NB4 (cell line): ENCODE results near the gene BAHCC1.

Experiments
- DNase-seq: peaks from one replicate; pipeline ENCODE4 v3.0.0; 2010; ENCODE audit warnings: low read depth
- H3K4me3 ChIP-seq: one replicate; pipeline ENCODE4 v1.5.1; 2011; ENCODE audit warnings: mild to moderate bottlenecking, low read depth, low read length, moderate library complexity
- MYC ChIP-seq: IDR thresholded peaks from 2 replicates; pipeline ENCODE4 v1.6.1; 2011; ENCODE audit warnings: low read depth, low read length
- POLR2A ChIP-seq: IDR thresholded peaks from 2 replicates; pipeline ENCODE4 v1.6.1; 2011; ENCODE audit warnings: mild to moderate bottlenecking; ENCODE audit not compliant: insufficient read length; ENCODE audit errors: extremely low read depth
- TF ChIP-seq, protein P1 (sequence below): IDR thresholded peaks from one replicate; pipeline ENCODE4 v1.5.1; 2012; ENCODE audit warnings: low read depth, low read length
- TF ChIP-seq, protein P2 (sequence below): IDR thresholded peaks from 2 replicates; pipeline ENCODE4 v1.6.1; 2011; ENCODE audit warnings: low read depth, low read length

Gene BAHCC1

DNA sequence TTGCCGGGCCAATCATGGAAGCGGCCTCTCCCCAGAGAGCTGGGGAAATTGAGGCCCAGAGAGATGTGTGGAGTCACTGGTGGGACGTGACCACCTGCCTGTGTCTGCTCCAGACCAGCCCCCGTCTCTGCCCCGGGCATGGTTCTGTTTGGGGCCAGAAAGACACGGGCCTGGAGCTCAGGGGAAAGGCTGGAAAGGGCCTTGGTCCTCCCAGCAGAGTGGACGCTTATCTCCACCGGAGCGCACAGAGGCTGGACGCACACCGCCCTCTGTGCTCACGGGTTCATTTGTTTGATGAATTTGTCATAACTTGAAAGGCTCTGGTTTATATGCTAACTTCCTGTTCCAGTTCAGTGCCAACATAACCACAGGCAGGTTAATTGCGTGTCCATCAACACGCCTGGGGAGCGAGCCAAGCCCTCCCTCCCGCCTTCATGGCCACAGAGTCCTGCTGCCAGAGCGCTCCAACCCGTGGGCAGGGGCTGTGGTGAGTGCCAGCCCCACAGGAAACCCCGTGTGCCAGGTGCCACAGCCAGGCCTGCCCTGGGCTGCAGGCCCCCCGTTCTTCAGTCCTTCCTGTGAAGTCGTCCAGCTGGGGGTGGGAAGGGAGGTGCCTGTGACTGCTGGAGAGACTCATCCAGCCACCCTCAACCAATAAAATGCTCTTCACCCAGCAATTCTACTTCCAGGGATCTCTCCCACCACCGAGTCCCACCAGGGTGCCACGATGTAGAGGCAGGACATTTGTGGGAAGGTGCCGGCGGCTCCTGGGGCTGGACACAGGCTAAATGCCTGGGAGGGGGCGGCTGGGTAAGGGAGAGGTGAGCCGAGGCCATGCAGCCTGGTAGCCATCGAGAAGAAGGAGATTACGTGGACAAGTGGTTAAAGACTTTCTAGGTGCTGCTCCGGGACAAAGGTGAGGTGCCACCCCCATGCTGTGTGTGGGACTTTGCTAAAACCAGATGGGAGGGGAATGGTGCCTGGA, 29.4 kb upstream of the BAHCC1 start:
- H3K4me3 ChIP-seq = no peak overlapping the region
- peak; percentile 16; the same call in 1 of the 2 replicates for TF ChIP-seq MYC
- no peak for TF ChIP-seq POLR2A
- TF ChIP-seq, protein P1, sequence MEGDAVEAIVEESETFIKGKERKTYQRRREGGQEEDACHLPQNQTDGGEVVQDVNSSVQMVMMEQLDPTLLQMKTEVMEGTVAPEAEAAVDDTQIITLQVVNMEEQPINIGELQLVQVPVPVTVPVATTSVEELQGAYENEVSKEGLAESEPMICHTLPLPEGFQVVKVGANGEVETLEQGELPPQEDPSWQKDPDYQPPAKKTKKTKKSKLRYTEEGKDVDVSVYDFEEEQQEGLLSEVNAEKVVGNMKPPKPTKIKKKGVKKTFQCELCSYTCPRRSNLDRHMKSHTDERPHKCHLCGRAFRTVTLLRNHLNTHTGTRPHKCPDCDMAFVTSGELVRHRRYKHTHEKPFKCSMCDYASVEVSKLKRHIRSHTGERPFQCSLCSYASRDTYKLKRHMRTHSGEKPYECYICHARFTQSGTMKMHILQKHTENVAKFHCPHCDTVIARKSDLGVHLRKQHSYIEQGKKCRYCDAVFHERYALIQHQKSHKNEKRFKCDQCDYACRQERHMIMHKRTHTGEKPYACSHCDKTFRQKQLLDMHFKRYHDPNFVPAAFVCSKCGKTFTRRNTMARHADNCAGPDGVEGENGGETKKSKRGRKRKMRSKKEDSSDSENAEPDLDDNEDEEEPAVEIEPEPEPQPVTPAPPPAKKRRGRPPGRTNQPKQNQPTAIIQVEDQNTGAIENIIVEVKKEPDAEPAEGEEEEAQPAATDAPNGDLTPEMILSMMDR = no peak
- TF ChIP-seq, protein P2, sequence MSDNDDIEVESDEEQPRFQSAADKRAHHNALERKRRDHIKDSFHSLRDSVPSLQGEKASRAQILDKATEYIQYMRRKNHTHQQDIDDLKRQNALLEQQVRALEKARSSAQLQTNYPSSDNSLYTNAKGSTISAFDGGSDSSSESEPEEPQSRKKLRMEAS = peak; percentile 41; the same call in 1 of the 2 replicates
- DNase-seq = peak; percentile 73

DNA sequence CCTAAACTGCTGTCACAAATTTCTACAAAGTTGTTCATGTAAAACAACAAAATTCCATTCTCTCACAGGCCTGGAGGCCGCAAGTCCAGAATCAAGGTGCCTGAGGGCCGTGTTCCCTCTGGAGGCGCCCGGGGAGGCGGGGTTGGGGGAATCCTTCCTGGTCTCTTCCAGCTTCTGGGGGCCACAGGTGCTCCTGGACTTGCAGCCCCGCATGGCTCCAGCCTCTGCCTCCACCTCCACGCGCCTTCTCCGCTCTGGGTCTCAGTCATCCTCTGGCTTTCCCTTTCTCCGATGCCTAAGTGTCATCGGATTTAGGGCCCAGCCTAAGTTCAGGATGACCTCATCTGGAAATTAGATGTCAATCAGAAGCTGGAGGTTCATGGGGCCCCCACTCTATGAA, 28.6 kb upstream of the BAHCC1 start:
- DNase-seq = peak; percentile 0

DNA sequence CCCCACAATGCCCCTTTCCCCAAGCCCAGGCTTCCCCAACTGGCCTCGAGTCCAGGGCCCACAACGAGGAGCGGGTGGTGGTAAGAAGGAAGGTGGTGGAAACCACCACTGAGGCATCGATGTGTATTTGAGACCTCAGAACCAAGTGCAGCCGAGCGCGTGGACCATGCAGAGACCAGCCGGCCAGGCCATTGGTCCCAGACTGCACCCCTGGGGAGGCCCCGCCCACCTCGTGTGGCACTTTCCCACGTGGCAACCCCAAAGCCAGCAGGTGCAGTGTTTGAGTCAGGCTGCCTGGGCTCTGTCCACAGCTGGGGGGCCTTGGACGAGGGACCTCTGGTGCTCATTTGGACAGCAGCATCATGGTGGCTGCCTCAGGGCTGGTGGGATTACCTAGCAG, 28.1 kb upstream of the BAHCC1 start:
- TF ChIP-seq, protein P1 = no peak
- TF ChIP-seq, protein P2 = no peak
- TF ChIP-seq MYC (no peak), POLR2A (no peak)
- no peak overlapping the region for H3K4me3 ChIP-seq
- peak; percentile 1 for DNase-seq

More for the DNA sequence above, 28.6 kb upstream of the BAHCC1 start:
- no peak overlapping the region for H3K4me3 ChIP-seq
- TF ChIP-seq, protein P2 = no peak
- TF ChIP-seq, protein P1 = no peak

DNA sequence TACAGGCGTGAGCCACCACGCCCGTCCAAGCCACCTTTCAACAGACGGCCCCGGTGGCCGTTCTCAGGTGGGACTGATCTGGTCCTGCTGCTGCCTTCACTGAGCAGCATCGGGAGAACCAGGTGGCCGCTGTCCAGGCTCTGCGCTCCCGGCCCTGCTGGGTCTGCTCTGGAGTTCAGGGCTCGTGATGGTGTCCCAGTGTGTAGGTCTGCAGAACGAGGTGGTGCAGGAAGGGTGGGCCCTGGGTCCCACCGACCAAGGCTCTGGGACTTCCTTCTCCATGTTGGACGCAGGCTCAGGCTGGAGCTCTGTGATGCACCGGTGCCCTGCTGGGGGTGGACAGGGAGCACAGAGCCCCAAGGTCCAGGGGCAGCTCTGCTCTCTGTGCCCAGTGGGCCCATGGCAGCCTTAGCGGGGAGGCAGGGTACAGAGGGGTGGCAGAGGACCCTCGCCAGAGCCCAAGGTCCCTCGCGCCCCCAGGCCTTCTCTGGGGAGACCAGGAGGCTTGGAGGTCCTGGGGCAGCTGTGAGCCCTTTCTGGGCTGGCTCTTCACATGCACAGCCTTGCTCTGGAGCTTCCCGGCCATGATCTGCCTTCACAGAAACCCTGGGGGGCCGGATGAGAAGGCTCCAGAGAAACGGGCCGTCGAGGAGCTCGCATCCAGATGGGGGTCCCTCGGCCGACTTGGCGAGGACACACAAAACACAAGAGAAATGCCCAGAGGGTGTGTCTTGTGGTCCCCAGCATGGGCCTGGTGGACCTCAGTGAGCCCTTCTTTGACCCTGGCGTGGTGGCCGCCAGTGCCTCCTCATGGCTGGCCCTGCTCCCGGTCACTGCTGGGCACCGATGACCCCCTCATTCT, 26.9 kb upstream of the BAHCC1 start:
- no peak overlapping the region for H3K4me3 ChIP-seq
- no peak for DNase-seq
- TF ChIP-seq MYC = no peak

DNA sequence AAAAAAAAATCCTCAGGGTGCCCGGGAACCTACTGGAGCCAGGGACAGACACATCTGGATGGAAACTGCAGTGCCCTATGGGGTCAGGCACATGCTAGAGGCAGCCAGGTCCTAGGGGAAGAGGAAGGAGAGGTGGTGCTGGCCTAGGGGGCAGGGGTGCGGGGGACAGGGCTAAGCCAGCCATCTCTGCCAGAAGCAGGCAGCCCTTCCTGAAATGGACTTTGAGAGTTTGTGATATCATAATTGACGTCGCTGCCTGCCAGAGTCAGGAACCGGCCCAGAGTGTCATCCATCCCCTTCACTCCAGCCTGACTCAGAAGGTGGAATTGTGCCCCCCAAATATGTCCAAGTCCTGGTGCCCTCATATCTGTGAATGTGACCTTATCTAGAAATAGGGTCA, 25.0 kb upstream of the BAHCC1 start:
- TF ChIP-seq, protein P1 = no peak
- TF ChIP-seq, protein P2 = no peak
- TF ChIP-seq POLR2A = no peak
- no peak for TF ChIP-seq MYC

More for the DNA sequence above, 25.0 kb upstream of the BAHCC1 start:
- no peak overlapping the region for H3K4me3 ChIP-seq
- DNase-seq = no peak
